Measurements from ENCODE around the gene HAAO.
A peak's percentile ranks its signal among the peaks of the same experiment; 100 is the strongest.

HAAO gene

DNA sequence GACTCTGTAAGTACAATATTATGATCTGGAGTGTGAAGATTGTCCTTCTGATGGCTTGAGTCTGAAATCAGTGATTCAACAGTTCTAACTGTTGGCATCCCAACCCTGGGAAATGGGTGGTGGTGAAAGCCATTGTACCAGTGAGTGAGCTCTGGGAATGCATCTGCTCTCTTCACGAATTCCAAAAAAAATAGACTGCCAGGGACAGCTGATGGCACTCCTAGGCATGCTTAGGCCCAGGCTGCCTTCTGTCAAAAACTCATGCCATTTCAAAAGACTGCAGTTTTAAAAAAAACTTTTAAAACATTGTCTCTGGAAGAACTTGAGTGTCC, 48.8 kb downstream of the HAAO start:
- no peak for DNase-seq

DNA sequence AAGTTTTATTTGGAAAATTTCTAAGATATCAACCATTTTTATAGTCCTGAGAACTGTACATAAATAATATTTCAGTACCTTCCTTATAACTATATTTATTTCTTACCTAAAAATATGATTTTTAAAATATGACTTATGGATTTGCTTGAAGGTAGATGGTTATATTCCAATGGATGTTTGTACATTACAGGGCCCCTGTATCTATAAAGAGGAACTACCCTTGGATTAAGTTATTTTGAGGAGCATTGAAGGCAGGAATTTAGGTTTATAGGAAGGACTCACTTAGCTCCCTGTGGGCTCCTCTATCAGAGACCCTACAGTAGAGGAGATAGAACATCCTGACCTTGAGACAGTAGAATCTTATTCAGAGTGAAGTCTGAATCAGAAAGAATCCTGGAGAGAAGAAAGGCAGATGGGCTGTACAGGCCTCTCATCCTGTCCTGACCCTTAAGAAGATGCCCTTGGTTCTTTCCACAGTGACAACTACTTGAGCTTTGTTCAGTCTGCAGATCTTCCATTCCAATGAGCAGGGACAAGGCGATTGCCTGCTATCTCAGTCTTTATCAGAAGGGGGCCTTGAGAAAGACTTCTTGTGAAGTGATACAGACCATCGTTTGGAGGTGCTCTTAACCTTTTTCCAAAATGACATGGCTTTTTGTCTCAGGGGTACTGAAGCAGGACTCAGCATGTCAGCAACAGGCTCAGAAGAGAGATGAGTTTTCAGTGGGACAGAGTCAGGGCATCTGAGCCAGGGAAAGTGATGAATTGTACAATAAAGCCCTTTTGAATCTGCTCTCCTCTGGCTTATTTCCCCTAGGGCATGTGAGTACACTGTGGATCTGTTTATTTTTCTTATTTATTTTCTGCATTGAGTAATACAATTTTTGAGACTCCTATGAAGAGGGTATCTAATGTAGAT, 49.4 kb downstream of the HAAO start:
- no peak for DNase-seq

DNA sequence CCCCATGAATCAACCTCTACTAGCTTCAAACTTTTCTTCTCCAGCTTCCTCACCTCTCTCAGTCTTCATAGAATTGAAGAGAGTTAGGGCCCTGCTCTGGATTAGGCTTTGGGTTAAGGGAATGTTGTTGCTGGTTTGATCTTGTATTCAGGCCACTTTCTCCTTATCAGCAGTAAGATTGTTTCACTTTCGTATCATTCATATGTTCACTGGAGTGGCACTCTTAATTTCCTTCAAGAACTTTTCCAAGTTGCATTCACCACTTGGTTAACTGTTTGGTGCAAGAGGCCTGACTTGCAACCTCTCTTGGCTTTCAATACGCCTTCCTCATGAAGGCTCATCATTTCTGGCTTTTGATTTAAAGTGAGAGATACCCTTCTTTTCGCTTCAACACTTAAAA, 51.2 kb downstream of the HAAO start:
- no peak for DNase-seq

DNA sequence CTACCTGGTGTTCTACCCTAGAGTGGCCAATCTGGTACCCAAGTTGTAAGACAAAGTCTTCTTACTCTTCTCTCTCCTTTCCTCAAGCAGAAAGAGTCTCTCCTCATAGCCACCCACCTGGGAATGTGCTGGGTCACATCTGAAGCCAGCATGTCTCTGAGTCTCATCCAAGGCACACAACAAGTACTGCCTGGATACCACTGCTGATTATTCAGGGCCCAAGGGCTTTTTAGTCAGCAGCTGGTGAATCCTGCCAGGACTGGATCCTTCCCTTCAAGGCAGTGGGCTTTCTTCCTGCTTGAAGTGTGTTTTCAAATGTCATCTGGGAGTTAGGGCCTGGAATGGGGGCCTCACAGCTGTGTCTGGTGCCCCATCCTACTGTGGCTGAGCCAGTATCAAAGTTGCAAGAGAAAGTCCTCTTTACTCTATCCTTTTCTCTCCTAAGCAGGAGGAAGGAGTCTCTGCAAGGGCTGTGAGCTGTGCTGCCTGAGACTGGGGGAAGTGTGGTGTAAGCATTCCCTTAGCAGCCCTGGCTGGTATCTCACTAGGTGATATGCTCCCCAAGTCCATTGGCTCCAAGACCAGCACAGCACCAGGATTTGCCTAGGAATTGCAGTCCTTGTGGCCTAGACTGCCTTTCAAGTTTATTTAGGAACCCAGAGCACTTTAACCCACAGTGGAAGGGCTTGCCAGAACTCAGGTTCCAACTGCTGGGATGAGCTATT, 55.6 kb downstream of the HAAO start:
- DNase-seq: no peak

DNA sequence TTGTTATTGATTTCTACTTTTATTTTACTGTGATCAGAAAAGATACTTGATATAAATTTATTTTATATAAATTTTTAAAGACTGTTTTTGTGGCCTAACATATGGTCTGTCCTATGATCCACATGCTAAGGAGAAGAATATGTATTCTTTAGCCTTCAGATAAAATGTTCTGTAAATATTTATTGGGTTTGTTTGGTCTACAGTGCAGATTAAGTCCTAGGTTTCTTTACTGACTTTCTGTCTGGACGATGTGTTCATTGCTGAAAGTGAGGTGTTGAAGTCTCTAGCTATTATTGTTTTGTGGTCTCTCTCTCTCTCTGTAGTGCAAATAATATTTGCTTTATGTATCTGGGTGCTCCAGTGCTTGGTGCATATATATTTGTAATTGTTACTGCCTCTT, 58.5 kb downstream of the HAAO start:
- DNase-seq: no peak

DNA sequence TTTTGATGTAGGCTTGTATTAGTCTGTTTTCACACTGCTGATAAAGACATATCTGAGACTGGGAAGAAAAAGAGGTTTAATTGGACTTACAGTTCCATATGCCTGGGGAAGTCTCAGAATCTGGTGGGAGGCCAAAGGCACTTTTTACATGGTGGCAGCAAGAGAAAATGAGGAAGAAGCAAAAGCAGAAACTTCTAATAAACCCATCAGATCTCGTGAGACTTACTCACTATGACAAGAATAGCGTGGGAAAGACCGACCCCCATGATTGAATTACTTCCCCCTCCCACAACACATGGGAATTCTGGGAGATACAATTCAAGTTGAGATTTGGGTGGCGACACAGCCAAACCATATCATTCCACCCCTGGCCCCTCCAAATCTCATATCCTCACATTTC, 61.1 kb downstream of the HAAO start:
- peak; percentile 39 to 61 (median 55) for DNase-seq

DNA sequence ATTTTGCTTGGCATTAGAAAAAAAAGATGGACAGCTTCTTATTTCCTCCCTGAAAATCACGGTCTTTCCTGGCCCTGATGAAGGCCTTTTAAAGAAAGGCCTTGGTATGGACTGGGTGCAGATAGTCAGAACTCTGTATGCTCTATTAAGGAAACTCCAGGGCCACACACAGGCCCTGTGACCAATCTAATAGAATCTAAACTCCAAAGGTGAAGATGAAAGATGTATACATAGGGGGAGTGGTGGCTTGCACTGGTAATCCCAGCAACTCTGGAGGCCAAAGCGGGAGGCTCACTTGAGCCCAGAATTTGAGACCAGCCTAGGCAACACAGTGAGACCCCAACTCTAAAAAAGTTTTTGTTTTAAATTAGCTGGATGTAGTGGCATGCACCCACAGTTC, 65.7 kb downstream of the HAAO start:
- DNase-seq: no peak

DNA sequence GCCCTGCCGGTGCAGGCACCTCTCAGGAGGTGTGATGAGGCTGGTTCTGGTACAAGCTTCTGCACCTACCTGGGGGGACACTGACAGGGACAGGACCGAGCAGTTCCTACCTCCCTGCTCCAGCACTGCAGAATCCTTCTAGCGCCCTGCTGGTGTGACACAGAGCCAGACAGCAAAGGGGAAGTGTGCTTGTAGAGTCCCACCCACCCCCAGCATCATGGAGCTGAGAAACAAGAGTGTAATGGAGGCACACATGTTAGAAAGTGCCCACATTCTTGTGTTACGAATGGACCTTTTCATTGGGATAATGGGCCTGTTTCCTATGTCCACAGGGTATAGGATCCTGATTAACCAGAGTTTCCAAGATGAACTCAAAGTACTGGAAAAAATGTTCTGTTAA, 66.7 kb downstream of the HAAO start:
- peak; percentile 60 to 71 (median 64) for DNase-seq

DNA sequence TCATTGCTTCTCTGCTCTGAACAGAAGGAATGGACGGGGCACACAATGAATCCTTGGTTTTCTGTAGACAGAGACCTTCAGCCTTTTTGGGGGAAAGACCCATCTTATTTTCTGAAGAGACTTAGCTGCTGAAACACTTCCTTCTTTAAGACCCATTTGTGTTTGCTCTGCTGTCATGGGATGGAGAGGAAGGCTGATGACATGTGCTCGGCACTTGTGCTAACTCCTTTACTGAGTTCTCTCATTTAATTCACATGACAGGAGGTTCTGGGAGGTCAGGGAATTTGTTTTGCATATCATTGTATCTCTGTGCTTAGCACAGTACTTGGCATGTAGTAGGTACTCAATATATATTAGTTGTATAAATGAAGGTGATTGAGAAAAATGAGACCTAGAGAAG, 67.5 kb downstream of the HAAO start:
- peak; percentile 49 to 59 (median 54) for DNase-seq

DNA sequence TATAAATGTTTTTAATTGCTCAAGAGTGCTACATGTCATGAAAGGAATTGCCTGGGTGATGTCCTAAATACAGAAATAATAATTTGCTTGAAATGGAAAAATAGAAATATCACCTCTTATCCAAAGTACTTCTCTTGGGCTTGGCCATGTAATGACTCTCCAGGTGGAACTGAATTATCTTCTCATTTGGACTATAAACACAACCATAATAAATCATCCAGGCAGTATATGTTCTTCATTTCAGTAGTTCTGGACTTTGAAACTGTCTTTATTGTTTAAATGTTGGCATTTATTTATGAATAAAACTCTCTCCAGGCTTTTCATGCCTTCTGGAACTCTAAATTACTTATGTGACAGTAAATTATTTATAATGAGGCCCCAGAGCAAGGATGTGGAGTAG, 68.9 kb downstream of the HAAO start:
- DNase-seq: peak in 1 of 3 donors; percentile 16

DNA sequence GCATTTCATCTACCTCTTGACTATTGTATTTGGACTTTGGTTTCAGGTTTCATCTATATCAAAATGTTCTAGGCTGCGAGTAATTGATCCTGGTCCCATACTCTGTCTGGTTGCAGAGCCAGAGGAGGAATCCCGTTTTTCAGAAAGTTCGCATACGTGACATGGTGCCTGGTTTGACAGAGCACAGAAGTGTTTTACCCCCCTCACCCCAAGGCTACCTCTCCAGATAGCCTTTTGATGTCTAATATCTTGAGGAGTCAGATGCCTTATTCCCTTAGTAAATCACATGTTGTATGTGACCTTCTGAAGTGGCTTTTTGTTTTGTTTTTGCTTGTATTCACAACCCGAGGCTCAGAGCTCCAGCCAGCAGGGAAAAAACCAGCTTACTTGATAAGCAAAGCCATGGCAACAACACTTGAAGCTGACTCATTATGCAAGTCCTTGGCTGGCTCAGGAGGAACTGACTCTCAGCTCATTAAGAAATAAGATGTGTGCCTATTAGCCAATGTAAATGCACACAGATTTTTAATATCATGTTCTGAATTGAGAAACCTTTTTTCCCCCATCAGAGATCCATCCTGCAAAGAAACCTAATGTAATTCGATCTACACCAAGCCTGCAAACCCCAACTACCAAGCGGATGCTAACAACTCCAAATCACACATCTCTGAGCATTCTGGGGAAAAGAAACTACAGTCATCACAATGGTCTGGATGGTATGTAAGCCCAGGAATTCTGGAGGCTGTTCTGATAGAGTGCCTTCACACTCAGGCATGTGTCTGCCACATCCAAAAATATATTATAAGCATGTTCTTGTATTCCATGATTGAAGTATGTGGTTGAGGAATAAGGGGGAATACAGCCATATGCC, 69.8 kb downstream of the HAAO start:
- DNase-seq: peak; percentile 90 to 93 (median 92)

DNA sequence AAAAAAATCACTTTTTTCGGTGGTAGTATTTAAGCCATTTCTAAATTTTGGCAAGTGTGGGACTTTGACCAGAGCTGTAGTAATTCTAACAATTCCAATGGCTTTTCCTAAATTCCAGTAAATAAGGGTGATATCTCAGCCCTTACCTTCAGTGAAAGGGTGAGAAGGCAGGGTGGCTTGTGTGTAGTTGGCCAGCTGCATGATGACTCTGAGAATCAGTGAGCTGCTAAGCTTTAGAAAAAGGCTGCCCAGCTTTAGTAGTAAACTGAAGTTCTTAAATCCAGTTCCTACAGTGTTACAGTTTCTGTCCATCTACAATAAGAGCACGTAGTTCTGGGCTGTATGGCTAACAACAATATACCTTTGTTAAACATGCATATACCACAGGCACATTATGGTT, 70.5 kb downstream of the HAAO start:
- no peak for DNase-seq
